Bronchus fibroblast of lung (primary cell): ENCODE data around the gene SPATA31D1. TPM values are rescaled to one million over a fixed set of nuclear protein-coding genes. Genes with fewer than 3 reads are reported as not detected.

Experiments
- total RNA-seq: library from RNA; depleted of rRNA; stranded (reverse); fragments of >200 nt; gene quantifications from 2 replicates; pipeline ENCODE4 v1.2.3, GENCODE V29; 2015

SPATA31D1 gene
- total RNA-seq = not detected in 2 replicates

DNA sequence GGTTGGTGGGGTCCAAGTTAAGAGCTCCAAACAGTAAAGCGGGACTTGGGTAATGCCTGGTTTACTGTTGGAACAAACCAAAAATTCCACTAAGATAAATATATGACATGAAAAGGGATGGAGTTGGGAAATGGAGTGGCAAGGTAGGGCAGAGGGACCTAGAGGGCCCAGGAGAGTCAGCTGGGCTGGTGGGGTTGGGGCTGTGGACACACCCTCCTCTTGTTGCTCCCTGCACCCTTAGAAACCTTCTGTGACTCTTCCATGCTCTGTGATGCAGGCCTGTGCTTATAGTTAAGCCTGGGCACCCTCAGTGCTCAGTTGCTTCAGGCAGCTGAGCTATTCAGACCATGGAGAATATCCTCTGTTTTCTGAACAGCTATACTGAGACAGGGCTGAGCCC, at the start of gene SPATA31D1:
Gene SPATA31D1, plus strand, starts transcription at position 301 of the 400 bp plus-strand sequence. Its CDS starts 47 bp downstream, at position 348.

DNA sequence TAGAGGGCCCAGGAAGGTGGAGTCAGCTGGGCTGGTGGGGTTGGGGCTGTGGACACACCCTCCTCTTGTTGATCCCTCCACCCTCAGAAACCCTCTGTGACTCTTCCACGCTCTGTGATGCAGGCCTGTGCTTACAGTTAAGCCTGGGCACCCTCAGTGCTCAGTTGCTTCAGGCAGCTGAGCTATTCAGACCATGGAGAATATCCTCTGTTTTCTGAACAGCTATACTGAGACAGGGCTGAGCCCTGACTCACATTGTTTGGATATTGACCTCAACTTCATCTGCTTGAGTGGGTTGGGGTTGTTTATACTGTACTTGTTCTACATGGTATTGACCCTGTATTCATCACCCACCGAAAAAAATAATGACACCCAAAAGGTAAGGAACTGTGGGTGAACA, 45.2 kb upstream of the SPATA31D1 start, which contains the start of gene SPATA31D3:
Gene SPATA31D3, plus strand, starts transcription at position 108 of the 400 bp plus-strand sequence. Its CDS starts 86 bp downstream, at position 194.

Other genes with a start within 250 kb of the SPATA31D1 start
- not detected in 2 replicates for gene SPATA31D4, start 60.3 kb upstream of the SPATA31D1 start, total RNA-seq
- not detected in 2 replicates for gene SPATA31D3, start 45.3 kb upstream of the SPATA31D1 start, total RNA-seq